ENCODE measurements around the gene YTHDC2.
A peak's percentile ranks its signal among the peaks of the same experiment; 100 is the strongest.

Gene YTHDC2

GRCh38 chr5:113518884-113519283, 5.4 kb downstream of the YTHDC2 start:
- TF ChIP-seq, protein P1, sequence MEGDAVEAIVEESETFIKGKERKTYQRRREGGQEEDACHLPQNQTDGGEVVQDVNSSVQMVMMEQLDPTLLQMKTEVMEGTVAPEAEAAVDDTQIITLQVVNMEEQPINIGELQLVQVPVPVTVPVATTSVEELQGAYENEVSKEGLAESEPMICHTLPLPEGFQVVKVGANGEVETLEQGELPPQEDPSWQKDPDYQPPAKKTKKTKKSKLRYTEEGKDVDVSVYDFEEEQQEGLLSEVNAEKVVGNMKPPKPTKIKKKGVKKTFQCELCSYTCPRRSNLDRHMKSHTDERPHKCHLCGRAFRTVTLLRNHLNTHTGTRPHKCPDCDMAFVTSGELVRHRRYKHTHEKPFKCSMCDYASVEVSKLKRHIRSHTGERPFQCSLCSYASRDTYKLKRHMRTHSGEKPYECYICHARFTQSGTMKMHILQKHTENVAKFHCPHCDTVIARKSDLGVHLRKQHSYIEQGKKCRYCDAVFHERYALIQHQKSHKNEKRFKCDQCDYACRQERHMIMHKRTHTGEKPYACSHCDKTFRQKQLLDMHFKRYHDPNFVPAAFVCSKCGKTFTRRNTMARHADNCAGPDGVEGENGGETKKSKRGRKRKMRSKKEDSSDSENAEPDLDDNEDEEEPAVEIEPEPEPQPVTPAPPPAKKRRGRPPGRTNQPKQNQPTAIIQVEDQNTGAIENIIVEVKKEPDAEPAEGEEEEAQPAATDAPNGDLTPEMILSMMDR (conservative IDR thresholded peaks at IDR 0.05; ENCODE audit: low read length): no peak
- H3K4me3 ChIP-seq (ENCODE audit: low read length): no peak overlapping the region
- DNase-seq (ENCODE audit: low read depth): no peak

- DNase-seq (ENCODE audit: low read depth): no peak
- TF ChIP-seq, protein P1 (conservative IDR thresholded peaks at IDR 0.05; ENCODE audit: low read length): no peak
- no peak overlapping the region for H3K4me3 ChIP-seq (ENCODE audit: low read length)
These were observed 5.9 kb downstream of the YTHDC2 start for GRCh38 chr5:113519412-113519811.

DNA sequence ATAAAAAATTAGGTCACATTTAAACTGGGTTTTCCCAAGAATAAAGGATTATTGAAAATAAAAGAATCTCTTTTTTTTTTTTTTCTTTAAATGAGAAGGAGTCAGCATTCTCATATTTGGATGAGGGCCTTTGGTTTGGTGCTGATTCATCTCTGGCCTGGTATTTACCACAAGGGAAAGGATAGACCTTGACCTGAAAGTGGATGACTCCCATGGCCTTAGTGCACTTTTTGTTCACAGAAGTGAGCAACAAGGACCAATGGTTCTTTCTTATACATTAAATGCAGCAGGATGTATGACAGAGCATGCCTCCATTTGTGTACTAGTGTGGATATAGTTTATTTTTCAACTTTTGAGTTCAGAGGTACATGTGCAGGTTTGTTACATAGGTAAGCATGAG, 6.9 kb downstream of the YTHDC2 start:
- peak; percentile 46 for DNase-seq (ENCODE audit: low read depth)
- H3K4me3 ChIP-seq (ENCODE audit: low read length): no peak overlapping the region
- TF ChIP-seq, protein P1 (conservative IDR thresholded peaks at IDR 0.05; ENCODE audit: low read length): no peak

DNA sequence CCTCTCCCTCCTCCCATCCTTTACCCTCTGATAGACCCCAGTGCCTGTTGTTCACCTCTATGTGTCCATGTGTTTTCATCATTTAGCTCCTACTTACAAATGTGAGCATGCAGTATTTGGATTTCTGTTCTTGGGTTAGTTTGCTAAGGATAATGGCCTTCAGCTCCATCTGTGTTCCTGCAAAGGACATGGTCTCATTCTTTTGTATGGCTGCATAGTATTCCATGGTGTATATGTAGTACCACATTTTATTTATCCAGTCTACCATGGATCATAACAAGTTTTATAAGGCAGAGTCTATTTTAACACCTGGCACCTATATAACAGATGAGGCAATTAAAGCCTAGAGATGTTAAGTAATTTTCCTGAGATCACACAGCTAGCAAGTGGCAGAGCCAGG, 7.4 kb downstream of the YTHDC2 start:
- H3K4me3 ChIP-seq (ENCODE audit: low read length): no peak overlapping the region
- TF ChIP-seq, protein P1 (conservative IDR thresholded peaks at IDR 0.05; ENCODE audit: low read length): no peak
- DNase-seq (ENCODE audit: low read depth): no peak

- no peak for DNase-seq (ENCODE audit: low read depth)
- H3K4me3 ChIP-seq (ENCODE audit: low read length): no peak overlapping the region
- TF ChIP-seq, protein P1 (conservative IDR thresholded peaks at IDR 0.05; ENCODE audit: low read length): no peak
These were observed 9.7 kb downstream of the YTHDC2 start for GRCh38 chr5:113523168-113523567.

- no peak overlapping the region for H3K4me3 ChIP-seq (ENCODE audit: low read length)
- DNase-seq (ENCODE audit: low read depth): peak; percentile 7
- TF ChIP-seq, protein P1 (conservative IDR thresholded peaks at IDR 0.05; ENCODE audit: low read length): no peak
These were observed 11.4 kb downstream of the YTHDC2 start for GRCh38 chr5:113524927-113525326.

- no peak overlapping the region for H3K4me3 ChIP-seq (ENCODE audit: low read length)
- DNase-seq (ENCODE audit: low read depth): no peak
- TF ChIP-seq, protein P1 (conservative IDR thresholded peaks at IDR 0.05; ENCODE audit: low read length): no peak
These were observed 12.9 kb downstream of the YTHDC2 start for GRCh38 chr5:113526421-113526820.
